Measurements from ENCODE around the gene ARHGAP15.

Gene ARHGAP15

GRCh38 chr2:143477714-143478443, 348.7 kb downstream of the ARHGAP15 start:
- no CpG with 5 or more reads among the region's 1 CpG for whole genome bisulfite sequencing, 2 donors (ENCODE audit: extremely low coverage in 2 of 2, insufficient read length in 2 of 2, insufficient replicate concordance in 1 of 2)
- H4K8ac ChIP-seq (ENCODE audit: low read depth, low read length): no peak overlapping the region
- no peaks in the 10 kb centered on the region for H3K9me3 ChIP-seq (replicated peaks in 1 of 2; ENCODE audit: control insufficient read depth in 2 of 2, insufficient read depth in 1 of 2, low read depth in 1 of 2, low read length in 2 of 2)

GRCh38 chr2:143480086-143480485, 350.9 kb downstream of the ARHGAP15 start:
- Histone ChIP-seq H3K4ac (ENCODE audit: low read length) (no peak overlapping the region), H3K4me1 (ENCODE audit: control insufficient read depth in 2 of 2, insufficient read depth in 1 of 2, low read depth in 1 of 2, low read length in 2 of 2) (peaks cover 4 to 8% of the 10 kb centered on the region in 2 donors), H2BK5ac (ENCODE audit: low read length) (no peak overlapping the region), H3K4me2 (ENCODE audit: insufficient read depth, low read length, poor library complexity, severe bottlenecking) (no peak overlapping the region), H2BK15ac (ENCODE audit: low read length) (no peak overlapping the region), H2BK120ac (ENCODE audit: low read depth, low read length) (no peak overlapping the region), H2AFZ (ENCODE audit: low read length) (no peak overlapping the region), H3K9me3 (replicated peaks in 1 of 2; ENCODE audit: control insufficient read depth in 2 of 2, insufficient read depth in 1 of 2, low read depth in 1 of 2, low read length in 2 of 2) (no peaks in the 10 kb centered on the region), H3K9ac (ENCODE audit: low read depth, low read length, poor library complexity) (no peak overlapping the region), H4K8ac (ENCODE audit: low read depth, low read length) (no peak overlapping the region), H3K4me3 (ENCODE audit: low read length in 2 of 2) (no peak overlapping the region), H3K27me3 (ENCODE audit: control insufficient read depth in 3 of 3, insufficient read depth in 3 of 3, low read depth in 1 of 3, low read length in 3 of 3) (no peaks in the 10 kb centered on the region), H3K27ac (replicated peaks; ENCODE audit: low read length) (no peak overlapping the region), H3K23ac (ENCODE audit: low read depth, low read length, poor library complexity) (no peak overlapping the region), H3K79me1 (ENCODE audit: low read depth, low read length) (no peaks in the 10 kb centered on the region), H3K36me3 (replicated peaks in 1 of 2; ENCODE audit: control insufficient read depth in 2 of 2, insufficient read depth in 2 of 2, low read length in 2 of 2) (no peaks in the 10 kb centered on the region), H3K18ac (ENCODE audit: low read length) (no peak overlapping the region), H2AK5ac (ENCODE audit: low read depth, low read length) (no peak overlapping the region), H4K91ac (ENCODE audit: low read depth, low read length, poor library complexity) (no peak overlapping the region), H3K14ac (ENCODE audit: low read length) (no peak overlapping the region), H2BK12ac (ENCODE audit: low read length) (no peak overlapping the region)
- DNase-seq (ENCODE audit: low spot score): no peak
- WGBS, 2 donors (ENCODE audit: extremely low coverage in 2 of 2, insufficient read length in 2 of 2, insufficient replicate concordance in 1 of 2): no CpG with 5 or more reads among the region's 2 CpGs

More at GRCh38 chr2:143477714-143478443, 348.7 kb downstream of the ARHGAP15 start:
- Histone ChIP-seq H2BK15ac (ENCODE audit: low read length) (no peak overlapping the region), H3K4me3 (ENCODE audit: low read length in 2 of 2) (no peak overlapping the region), H3K9ac (ENCODE audit: low read depth, low read length, poor library complexity) (no peak overlapping the region), H3K36me3 (replicated peaks in 1 of 2; ENCODE audit: control insufficient read depth in 2 of 2, insufficient read depth in 2 of 2, low read length in 2 of 2) (no peaks in the 10 kb centered on the region), H2BK5ac (ENCODE audit: low read length) (no peak overlapping the region), H3K27ac (replicated peaks; ENCODE audit: low read length) (no peak overlapping the region), H3K27me3 (ENCODE audit: control insufficient read depth in 3 of 3, insufficient read depth in 3 of 3, low read depth in 1 of 3, low read length in 3 of 3) (no peaks in the 10 kb centered on the region), H4K91ac (ENCODE audit: low read depth, low read length, poor library complexity) (no peak overlapping the region), H3K79me1 (ENCODE audit: low read depth, low read length) (no peaks in the 10 kb centered on the region), H2AFZ (ENCODE audit: low read length) (peak overlapping the region; percentile 11), H3K4me2 (ENCODE audit: insufficient read depth, low read length, poor library complexity, severe bottlenecking) (no peak overlapping the region), H3K14ac (ENCODE audit: low read length) (no peak overlapping the region), H3K23ac (ENCODE audit: low read depth, low read length, poor library complexity) (no peak overlapping the region), H2AK5ac (ENCODE audit: low read depth, low read length) (no peak overlapping the region), H2BK12ac (ENCODE audit: low read length) (no peak overlapping the region), H2BK120ac (ENCODE audit: low read depth, low read length) (no peak overlapping the region), H3K4me1 (ENCODE audit: control insufficient read depth in 2 of 2, insufficient read depth in 1 of 2, low read depth in 1 of 2, low read length in 2 of 2) (peaks cover 4 to 8% of the 10 kb centered on the region in 2 donors), H3K18ac (ENCODE audit: low read length) (no peak overlapping the region), H3K4ac (ENCODE audit: low read length) (no peak overlapping the region)
- no peak for DNase-seq (ENCODE audit: low spot score)

- no peaks in the 10 kb centered on the region for H3K27me3 ChIP-seq (ENCODE audit: control insufficient read depth in 3 of 3, insufficient read depth in 3 of 3, low read depth in 1 of 3, low read length in 3 of 3)
- H2BK15ac ChIP-seq (ENCODE audit: low read length): no peak overlapping the region
- H2BK12ac ChIP-seq (ENCODE audit: low read length): no peak overlapping the region
- no peak overlapping the region for H3K14ac ChIP-seq (ENCODE audit: low read length)
- H2BK120ac ChIP-seq (ENCODE audit: low read depth, low read length): no peak overlapping the region
- H3K9me3 ChIP-seq (replicated peaks in 1 of 2; ENCODE audit: control insufficient read depth in 2 of 2, insufficient read depth in 1 of 2, low read depth in 1 of 2, low read length in 2 of 2): no peaks in the 10 kb centered on the region
- no peak overlapping the region for H3K23ac ChIP-seq (ENCODE audit: low read depth, low read length, poor library complexity)
- no peak overlapping the region for H3K4me3 ChIP-seq (ENCODE audit: low read length in 2 of 2)
- H2AFZ ChIP-seq (ENCODE audit: low read length): no peak overlapping the region
- WGBS, 2 donors (ENCODE audit: extremely low coverage in 2 of 2, insufficient read length in 2 of 2, insufficient replicate concordance in 1 of 2): no CpG with 5 or more reads among the region's 2 CpGs
- H3K9ac ChIP-seq (ENCODE audit: low read depth, low read length, poor library complexity): no peak overlapping the region
- no peaks in the 10 kb centered on the region for H3K79me1 ChIP-seq (ENCODE audit: low read depth, low read length)
- H3K4ac ChIP-seq (ENCODE audit: low read length): no peak overlapping the region
- no peak overlapping the region for H4K8ac ChIP-seq (ENCODE audit: low read depth, low read length)
- H2AK5ac ChIP-seq (ENCODE audit: low read depth, low read length): no peak overlapping the region
- H2BK5ac ChIP-seq (ENCODE audit: low read length): no peak overlapping the region
- H4K91ac ChIP-seq (ENCODE audit: low read depth, low read length, poor library complexity): no peak overlapping the region
- H3K18ac ChIP-seq (ENCODE audit: low read length): no peak overlapping the region
- DNase-seq (ENCODE audit: low spot score): no peak
- H3K4me2 ChIP-seq (ENCODE audit: insufficient read depth, low read length, poor library complexity, severe bottlenecking): no peak overlapping the region
- H3K27ac ChIP-seq (replicated peaks; ENCODE audit: low read length): no peak overlapping the region
- no peaks in the 10 kb centered on the region for H3K36me3 ChIP-seq (replicated peaks in 1 of 2; ENCODE audit: control insufficient read depth in 2 of 2, insufficient read depth in 2 of 2, low read length in 2 of 2)
- peaks cover 4 to 7% of the 10 kb centered on the region in 2 donors for H3K4me1 ChIP-seq (ENCODE audit: control insufficient read depth in 2 of 2, insufficient read depth in 1 of 2, low read depth in 1 of 2, low read length in 2 of 2)
These were observed 351.5 kb downstream of the ARHGAP15 start for GRCh38 chr2:143480601-143481236.

GRCh38 chr2:143481237-143481623, 352.0 kb downstream of the ARHGAP15 start:
- WGBS, 2 donors (ENCODE audit: extremely low coverage in 2 of 2, insufficient read length in 2 of 2, insufficient replicate concordance in 1 of 2): no CpG with 5 or more reads among the region's 6 CpGs
- Histone ChIP-seq H3K79me1 (ENCODE audit: low read depth, low read length) (no peaks in the 10 kb centered on the region), H2BK120ac (ENCODE audit: low read depth, low read length) (no peak overlapping the region)

More at GRCh38 chr2:143481237-143481623, 352.0 kb downstream of the ARHGAP15 start:
- Histone ChIP-seq H3K9ac (ENCODE audit: low read depth, low read length, poor library complexity) (no peak overlapping the region), H3K9me3 (replicated peaks in 1 of 2; ENCODE audit: control insufficient read depth in 2 of 2, insufficient read depth in 1 of 2, low read depth in 1 of 2, low read length in 2 of 2) (no peaks in the 10 kb centered on the region), H2AFZ (ENCODE audit: low read length) (no peak overlapping the region), H2AK5ac (ENCODE audit: low read depth, low read length) (no peak overlapping the region), H3K14ac (ENCODE audit: low read length) (no peak overlapping the region), H4K91ac (ENCODE audit: low read depth, low read length, poor library complexity) (no peak overlapping the region), H3K27ac (replicated peaks; ENCODE audit: low read length) (no peak overlapping the region), H3K36me3 (replicated peaks in 1 of 2; ENCODE audit: control insufficient read depth in 2 of 2, insufficient read depth in 2 of 2, low read length in 2 of 2) (no peaks in the 10 kb centered on the region), H4K8ac (ENCODE audit: low read depth, low read length) (no peak overlapping the region), H3K23ac (ENCODE audit: low read depth, low read length, poor library complexity) (no peak overlapping the region), H3K4me2 (ENCODE audit: insufficient read depth, low read length, poor library complexity, severe bottlenecking) (no peak overlapping the region), H3K18ac (ENCODE audit: low read length) (no peak overlapping the region), H3K27me3 (ENCODE audit: control insufficient read depth in 3 of 3, insufficient read depth in 3 of 3, low read depth in 1 of 3, low read length in 3 of 3) (no peaks in the 10 kb centered on the region), H2BK5ac (ENCODE audit: low read length) (no peak overlapping the region), H3K4me3 (ENCODE audit: low read length in 2 of 2) (no peak overlapping the region), H3K4me1 (ENCODE audit: control insufficient read depth in 2 of 2, insufficient read depth in 1 of 2, low read depth in 1 of 2, low read length in 2 of 2) (peaks cover 4 to 7% of the 10 kb centered on the region in 2 donors), H2BK12ac (ENCODE audit: low read length) (no peak overlapping the region), H3K4ac (ENCODE audit: low read length) (no peak overlapping the region), H2BK15ac (ENCODE audit: low read length) (no peak overlapping the region)
- DNase-seq (ENCODE audit: low spot score): no peak
